H1 (cell line): ENCODE data around the gene ADSS1. TPM values are rescaled to one million over a fixed set of nuclear protein-coding genes. Genes with fewer than 3 reads are reported as not detected.

Source experiments
- CTCF ChIA-PET: fragments of 300-600 bp; sonication (Branson Sonifier 250); formaldehyde crosslinking; loops from one replicate; lab custom pipeline; 2021; ENCODE audit not compliant: partially characterized antibody; lab: Charles Lee
- POLR2A ChIA-PET: fragments of 300-600 bp; sonication (Branson Sonifier 250); formaldehyde crosslinking; loops from one replicate; lab custom pipeline; 2021; ENCODE audit warnings: inconsistent platforms; ENCODE audit not compliant: partially characterized antibody; lab: Charles Lee
- DNase-seq, 2 experiments: peaks; one replicate each; pipeline versions ENCODE4 v3.0.0 to v3.0.0-alpha.2; 2010 to 2022; ENCODE audit warnings: low spot score in 2 of 2, low read depth in 1 of 2, mixed read lengths in 1 of 2
- FAIRE-seq: peaks from 2 replicates; lab custom pipeline; 2011; peaks lifted over from hg19 to GRCh38; lab: Jason Lieb, UNC
- H2AFZ ChIP-seq: 2 replicates; pipeline ENCODE4 v1.8.1; 2012; ENCODE audit warnings: low read length, inconsistent platforms
- H2AK5ac ChIP-seq: 2 replicates; pipeline ENCODE4 v1.6.1; 2013; ENCODE audit warnings: low read depth, low read length
- H2BK120ac ChIP-seq: replicated peaks from 2 replicates; pipeline ENCODE3; 2013; ENCODE audit warnings: low read depth, low read length, inconsistent platforms
- H2BK12ac ChIP-seq: 2 replicates; pipeline ENCODE4 v1.6.1; 2013; ENCODE audit warnings: low read depth, low read length
- H2BK15ac ChIP-seq: 2 replicates; pipeline ENCODE4 v1.6.1; 2013; ENCODE audit warnings: low read length
- H2BK20ac ChIP-seq: 2 replicates; pipeline ENCODE4 v1.6.1; 2013; ENCODE audit warnings: low read length
- H2BK5ac ChIP-seq: 2 replicates; pipeline ENCODE4 v1.6.1; 2013; ENCODE audit warnings: low read depth, low read length
- H3K14ac ChIP-seq: 2 replicates; pipeline ENCODE4 v1.6.1; 2013; ENCODE audit warnings: inconsistent platforms; ENCODE audit not compliant: insufficient read length
- H3K18ac ChIP-seq: 2 replicates; pipeline ENCODE4 v1.6.1; 2013; ENCODE audit warnings: low read length; ENCODE audit errors: extremely low read depth
- H3K23ac ChIP-seq: 2 replicates; pipeline ENCODE4 v1.6.1; 2013; ENCODE audit warnings: inconsistent platforms; ENCODE audit not compliant: insufficient read length
- H3K23me2 ChIP-seq: 2 replicates; pipeline ENCODE4 v1.6.1; 2013; ENCODE audit warnings: low read depth, low read length
- H3K27ac ChIP-seq: 2 replicates; pipeline ENCODE4 v1.6.1; 2011; ENCODE audit warnings: low read depth, low read length, inconsistent platforms
- H3K27me3 ChIP-seq, 4 experiments: replicated peaks in 1 of 4; 1 replicate in 1 of 4; 2 replicates in 3 of 4; pipeline versions ENCODE4 v1.6.1 to v1.8.1; 2011 to 2013; ENCODE audit warnings: low read length in 3 of 4, mild to moderate bottlenecking in 3 of 4, inconsistent platforms in 2 of 4, mixed read lengths in 2 of 4, moderate library complexity in 1 of 4; ENCODE audit not compliant: control insufficient read depth in 3 of 4, insufficient read depth in 3 of 4; ENCODE audit errors: extremely low read depth in 1 of 4
- H3K36me3 ChIP-seq, 4 experiments: 2 replicates each; pipeline versions ENCODE4 v1.6.1 to v1.8.1; 2011 to 2013; ENCODE audit warnings: mild to moderate bottlenecking in 4 of 4, low read length in 3 of 4, moderate library complexity in 2 of 4, control low read depth in 1 of 4, inconsistent platforms in 1 of 4; ENCODE audit not compliant: insufficient read depth in 4 of 4, control insufficient read depth in 2 of 4
- H3K4ac ChIP-seq: replicated peaks from 2 replicates; pipeline ENCODE3; 2013; ENCODE audit warnings: low read length, low read depth, mixed read lengths, inconsistent platforms; ENCODE audit not compliant: insufficient read length
- H3K4me1 ChIP-seq, 4 experiments: replicated peaks in 1 of 4; 1 replicate in 1 of 4; 2 replicates in 3 of 4; pipeline versions ENCODE4 v1.6.1 to v1.8.1; 2011 to 2013; ENCODE audit warnings: low read length in 3 of 4, inconsistent platforms in 2 of 4, mixed read lengths in 1 of 4; ENCODE audit not compliant: insufficient read depth in 4 of 4, control insufficient read depth in 3 of 4
- H3K4me2 ChIP-seq, 2 experiments: 2 replicates each; pipeline versions ENCODE4 v1.6.1 to v1.8.1; 2011 to 2013; ENCODE audit warnings: low read depth in 2 of 2, low read length in 2 of 2, control low read depth in 1 of 2, inconsistent platforms in 1 of 2, mild to moderate bottlenecking in 1 of 2; ENCODE audit not compliant: insufficient read depth in 1 of 2
- H3K4me3 ChIP-seq, 4 experiments: fragments of 200-600, 300-600 bp in 1 of 4; sonication (generic), shearing (Covaris generic), sonication (Bioruptor Twin) in 1 of 4; 2 replicates each; pipeline versions ENCODE4 v1.5.1 to v1.8.1; 2011 to 2016; ENCODE audit warnings: low read length in 4 of 4, low read depth in 3 of 4, control low read depth in 2 of 4, inconsistent platforms in 2 of 4, mild to moderate bottlenecking in 2 of 4, mixed read lengths in 1 of 4, moderate library complexity in 1 of 4; ENCODE audit not compliant: insufficient read depth in 2 of 4; ENCODE audit errors: extremely low read depth in 1 of 4
- H3K56ac ChIP-seq: replicated peaks from 2 replicates; pipeline ENCODE3; 2013; ENCODE audit warnings: low read depth, mild to moderate bottlenecking, mixed read lengths, low read length, inconsistent platforms; ENCODE audit not compliant: insufficient read length
- H3K79me1 ChIP-seq: 2 replicates; pipeline ENCODE4 v1.6.1; 2013; ENCODE audit warnings: low read depth, low read length, control low read depth
- H3K79me2 ChIP-seq, 2 experiments: 2 replicates each; pipeline versions ENCODE4 v1.6.1 to v1.8.1; 2012 to 2013; ENCODE audit warnings: low read length in 2 of 2, mild to moderate bottlenecking in 2 of 2, inconsistent platforms in 1 of 2; ENCODE audit not compliant: insufficient read depth in 2 of 2, control insufficient read depth in 1 of 2
- H3K9ac ChIP-seq, 4 experiments: replicated peaks in 1 of 4; 1 replicate in 1 of 4; 2 replicates in 3 of 4; pipeline versions ENCODE4 v1.6.1 to v1.8.1; 2011 to 2013; ENCODE audit warnings: low read depth in 3 of 4, low read length in 3 of 4, control low read depth in 2 of 4, mild to moderate bottlenecking in 2 of 4, moderate library complexity in 2 of 4, inconsistent platforms in 1 of 4; ENCODE audit errors: extremely low read depth in 1 of 4
- H3K9me3 ChIP-seq, 2 experiments: 2 replicates each; pipeline versions ENCODE4 v1.6.1 to v1.8.1; 2012 to 2013; ENCODE audit warnings: mild to moderate bottlenecking in 2 of 2, moderate library complexity in 2 of 2, control low read depth in 1 of 2, inconsistent platforms in 1 of 2, low read depth in 1 of 2, low read length in 1 of 2, mixed read lengths in 1 of 2; ENCODE audit not compliant: insufficient read depth in 2 of 2
- H4K20me1 ChIP-seq, 2 experiments: replicated peaks in 1 of 2; 2 replicates each; pipeline versions ENCODE3 to v1.8.1; 2011 to 2013; ENCODE audit warnings: inconsistent platforms in 2 of 2, low read length in 2 of 2, mild to moderate bottlenecking in 1 of 2; ENCODE audit not compliant: insufficient read depth in 2 of 2, control insufficient read depth in 1 of 2
- H4K5ac ChIP-seq: 2 replicates; pipeline ENCODE4 v1.6.1; 2013; ENCODE audit warnings: low read length, low read depth, mixed read lengths, inconsistent platforms; ENCODE audit not compliant: insufficient read length
- H4K8ac ChIP-seq: 2 replicates; pipeline ENCODE4 v1.8.0; 2013; ENCODE audit warnings: mild to moderate bottlenecking, moderate library complexity, low read length, inconsistent platforms; ENCODE audit not compliant: insufficient read depth; ENCODE audit errors: extremely low read depth
- H4K91ac ChIP-seq: replicated peaks from 2 replicates; pipeline ENCODE3; 2013; ENCODE audit warnings: low read length, mixed read lengths, inconsistent platforms; ENCODE audit not compliant: insufficient read length
- ASH2L ChIP-seq: fragments of 200-600, 300-600 bp; sonication (generic); IDR thresholded peaks from one replicate; pipeline ENCODE4 v1.7.1; 2017; ENCODE audit warnings: low read length
- ATF3 ChIP-seq: IDR thresholded peaks from 2 replicates; pipeline ENCODE4 v1.6.1; 2011; ENCODE audit warnings: low read depth, mild to moderate bottlenecking, low read length; ENCODE audit not compliant: insufficient read depth
- BACH1 ChIP-seq: IDR thresholded peaks from 2 replicates; pipeline ENCODE4 v1.6.1; 2012; ENCODE audit warnings: low read length, improper control_type of control experiment
- CEBPB ChIP-seq: IDR thresholded peaks from 2 replicates; pipeline ENCODE4 v1.6.1; 2012; ENCODE audit warnings: low read depth, low read length
- CTBP2 ChIP-seq: IDR thresholded peaks from 2 replicates; pipeline ENCODE4 v1.7.0; 2011; ENCODE audit warnings: borderline replicate concordance, mild to moderate bottlenecking, moderate library complexity, mixed read lengths, low read length; ENCODE audit not compliant: insufficient read depth, insufficient read length
- EP300 ChIP-seq, 2 experiments: IDR thresholded peaks; 1 replicate in 1 of 2; 2 replicates in 1 of 2; pipeline ENCODE4 v1.6.1; 2011 to 2012; ENCODE audit warnings: low read depth in 2 of 2, low read length in 2 of 2, mild to moderate bottlenecking in 2 of 2, borderline replicate concordance in 1 of 2, inconsistent platforms in 1 of 2, moderate library complexity in 1 of 2
- EZH2 ChIP-seq: fragments of 200-600 bp; sonication (generic); IDR thresholded peaks from 2 replicates; pipeline ENCODE4 v1.7.1; 2012; ENCODE audit warnings: low read depth, mild to moderate bottlenecking, moderate library complexity, low read length, inconsistent platforms; ENCODE audit not compliant: severe bottlenecking
- GABPA ChIP-seq: IDR thresholded peaks from 2 replicates; pipeline ENCODE4 v1.6.1; 2011; ENCODE audit warnings: mild to moderate bottlenecking, low read length, moderate library complexity, borderline replicate concordance; ENCODE audit not compliant: insufficient read depth
- SIN3A ChIP-seq, 2 experiments: IDR thresholded peaks in 1 of 2; conservative IDR thresholded peaks in 1 of 2; 2 replicates each; pipeline ENCODE4 v1.6.1; 2011 to 2012; ENCODE audit warnings: low read length in 2 of 2, improper control_type of control experiment in 1 of 2, low read depth in 1 of 2, mild to moderate bottlenecking in 1 of 2
- SIX5 ChIP-seq: IDR thresholded peaks from 2 replicates; pipeline ENCODE4 v1.6.1; 2011; ENCODE audit warnings: mild to moderate bottlenecking, low read depth, low read length
- SRF ChIP-seq: IDR thresholded peaks from 2 replicates; pipeline ENCODE4 v1.6.1; 2011; ENCODE audit warnings: mild to moderate bottlenecking, low read depth, low read length, moderate library complexity
- TBP ChIP-seq: IDR thresholded peaks from 2 replicates; pipeline ENCODE4 v1.6.1; 2011; ENCODE audit warnings: low read depth, low read length, improper control_type of control experiment
- TCF12 ChIP-seq: IDR thresholded peaks from 2 replicates; pipeline ENCODE4 v1.6.1; 2011; ENCODE audit warnings: low read depth, mild to moderate bottlenecking, low read length
- WGBS, 2 experiments: shearing (Covaris generic) in 1 of 2; methylation state at CpG; one replicate each; pipeline versions ENCODE4 v1.1.6 to v1.1.7; 2013 to 2015; ENCODE audit warnings: low lambda C conversion rate in 2 of 2, mixed read lengths in 2 of 2, inconsistent platforms in 1 of 2, low coverage in 1 of 2, missing lambda C conversion rate in 1 of 2; ENCODE audit not compliant: insufficient replicate concordance in 2 of 2, insufficient coverage in 1 of 2, insufficient read length in 1 of 2; ENCODE audit errors: extremely low coverage in 1 of 2, missing lambda C conversion rate in 1 of 2; 5-methylcytosine and 5-hydroxymethylcytosine counted together
- polyA plus RNA-seq, 7 experiments: library from polyadenylated mRNA; depleted of rRNA in 3 of 7; stranded (reverse) in 5 of 7; unstranded in 2 of 7; fragments of >200 nt in 5 of 7; fragments of 200-250 nt in 2 of 7; gene quantifications; 1 replicate in 5 of 7; 2 replicates in 1 of 7; 4 replicates in 1 of 7; pipeline versions ENCODE4 v1.2.1 to v1.2.3, GENCODE V29; 2011 to 2013; ENCODE audit warnings: missing spikeins in 2 of 7, mixed read lengths in 2 of 7
- total RNA-seq: library from RNA; stranded (reverse); fragmentation: NEBNext Ultra II Directional; extraction: Animal tissue kit (Norgen Biotek cat#: 25700); gene quantifications from 2 replicates; pipeline ENCODE4 v1.2.1, GENCODE V29; 2021

ADSS1 gene
- total and polyA plus RNA-seq, 2 of the 8 experiments (the other 6 are each of a cell fraction or from before 2014, with no cell fraction given): 7.1 to 7.9 TPM

GRCh38 chr14:104734601-104734990 is 10.6 kb downstream of the ADSS1 start:
- H2AFZ ChIP-seq: no peak overlapping the region
- H3K9ac ChIP-seq: no peak overlapping the region
- H2BK20ac ChIP-seq: no peak overlapping the region
- no peak overlapping the region for H3K23ac ChIP-seq
- H4K5ac ChIP-seq: no peak overlapping the region
- H3K18ac ChIP-seq: no peak overlapping the region
- 81% methylated on average over 8 of the region's 9 CpGs; no CpG with 5 or more reads in 1 of the 2 experiments for WGBS, 2 experiments
- H4K91ac ChIP-seq: no peak overlapping the region
- no peaks in the 10 kb centered on the region for H3K79me1 ChIP-seq
- H3K27ac ChIP-seq: no peak overlapping the region
- POLR2A ChIA-PET: interaction anchor here (1.1 to 2.4 kb wide), 4 partner anchors 11 to 234 kb away, joined by 3 to 11 read pairs (median 4); partner anchors contain the start of gene SIVA1
- CTCF ChIA-PET: interaction anchor here (1.9 to 4.6 kb wide), 2 partner anchors 9 to 12 kb away, joined by 6 to 18 read pairs; no protein-coding TSS in a partner anchor
- H2BK15ac ChIP-seq: no peak overlapping the region
- no peak overlapping the region for H3K4me3 ChIP-seq
- DNase-seq (no peak), FAIRE-seq (no peak)
- H2AK5ac ChIP-seq: no peak overlapping the region
- H3K4me2 ChIP-seq: no peak overlapping the region
- peaks cover 0 to 6% of the 10 kb centered on the region in 2 experiments for H4K20me1 ChIP-seq
- H3K79me2 ChIP-seq: no peaks in the 10 kb centered on the region
- H3K56ac ChIP-seq: no peak overlapping the region
- H3K9me3 ChIP-seq: no peaks in the 10 kb centered on the region
- H3K27me3 ChIP-seq: peaks cover 0 to 5% (median 0%) of the 10 kb centered on the region in 4 experiments; a peak in 2 of 7 replicates
- H3K36me3 ChIP-seq: no peaks in the 10 kb centered on the region
- no peak overlapping the region for H3K4ac ChIP-seq
- H4K8ac ChIP-seq: no peak overlapping the region
- no peak overlapping the region for H3K14ac ChIP-seq
- no peaks in the 10 kb centered on the region; a peak in 2 of 7 replicates for H3K4me1 ChIP-seq
- H2BK120ac ChIP-seq: no peak overlapping the region
- H2BK12ac ChIP-seq: no peak overlapping the region
- no peak overlapping the region for H2BK5ac ChIP-seq
- H3K23me2 ChIP-seq: no peaks in the 10 kb centered on the region
- TF ChIP-seq BACH1 (no peak), EZH2 (no peak), GABPA (no peak), TBP (no peak), ASH2L (no peak), SRF (no peak), ATF3 (no peak), EP300 (IDR thresholded peaks at IDR 0.05; ENCODE audit: borderline replicate concordance in 1 of 2, low read depth in 2 of 2, low read length in 2 of 2) (no peak), SIN3A (conservative IDR thresholded peaks at IDR 0.05 in 1 of 2, IDR thresholded peaks at IDR 0.05 in 1 of 2; ENCODE audit: low read depth in 1 of 2, low read length in 2 of 2) (no peak), CEBPB (no peak), CTBP2 (no peak), SIX5 (no peak), TCF12 (no peak)
